Measurements from ENCODE around the gene ACSL3.

ACSL3 gene

GRCh38 chr2:222884805-222885424 lies 24.1 kb downstream of the ACSL3 start:
- Histone ChIP-seq H3F3A (ENCODE audit: insufficient read depth, low read length) (no peaks in the 10 kb centered on the region), H3K9ac (ENCODE audit: low read length) (no peak overlapping the region), H3K4me2 (ENCODE audit: low read depth, low read length) (no peak overlapping the region), H3K9me2 (replicated peaks; ENCODE audit: insufficient read depth, low read length) (no peaks in the 10 kb centered on the region), H3K4me1 (ENCODE audit: low read length) (no peaks in the 10 kb centered on the region), H3K4me3 (ENCODE audit: low read length) (no peak overlapping the region), H2AFZ (ENCODE audit: low read length) (no peak overlapping the region), H3K9me3 (replicated peaks; ENCODE audit: insufficient read depth, low read length) (no peaks in the 10 kb centered on the region), H4K20me1 (ENCODE audit: insufficient read depth, low read length) (peaks cover 6% of the 10 kb centered on the region; the same call in 1 of the 2 replicates), H3K27ac (ENCODE audit: low read length) (no peak overlapping the region), H3K79me2 (ENCODE audit: low read length) (peaks cover 69% of the 10 kb centered on the region), H3K36me3 (replicated peaks; ENCODE audit: insufficient read depth, low read length) (no peaks in the 10 kb centered on the region), H3K27me3 (replicated peaks; ENCODE audit: insufficient read depth, low read length) (no peaks in the 10 kb centered on the region)
- DNase-seq, result no peak
- TF ChIP-seq CTCF (IDR thresholded peaks at IDR 0.05; ENCODE audit: low read length), result no peak

DNA sequence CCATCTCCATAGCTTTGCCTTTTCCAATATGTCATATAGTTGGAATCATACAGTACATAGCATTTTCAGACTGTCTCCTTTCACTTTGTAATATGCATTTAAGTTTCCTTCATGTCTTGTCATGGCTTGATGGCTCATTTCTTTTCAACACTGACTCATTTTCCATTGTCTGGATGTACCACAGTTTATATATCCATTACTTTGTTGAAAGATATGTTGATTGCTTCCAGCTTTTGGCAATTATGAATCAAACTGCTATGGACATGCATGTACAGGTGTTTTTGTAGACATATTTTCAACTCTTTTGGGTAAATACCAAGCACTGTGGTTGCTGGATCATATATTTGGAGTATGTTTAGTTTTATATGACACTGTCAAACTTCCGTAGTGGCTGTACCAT lies 26.3 kb downstream of the ACSL3 start:
- Histone ChIP-seq H3K9me3 (replicated peaks; ENCODE audit: insufficient read depth, low read length) (no peaks in the 10 kb centered on the region), H3K9me2 (replicated peaks; ENCODE audit: insufficient read depth, low read length) (no peaks in the 10 kb centered on the region), H3K79me2 (ENCODE audit: low read length) (peaks cover 50% of the 10 kb centered on the region), H2AFZ (ENCODE audit: low read length) (no peak overlapping the region), H3K4me2 (ENCODE audit: low read depth, low read length) (no peak overlapping the region), H3K27ac (ENCODE audit: low read length) (no peak overlapping the region), H3K4me3 (ENCODE audit: low read length) (no peak overlapping the region), H3F3A (ENCODE audit: insufficient read depth, low read length) (no peaks in the 10 kb centered on the region), H3K9ac (ENCODE audit: low read length) (no peak overlapping the region), H3K27me3 (replicated peaks; ENCODE audit: insufficient read depth, low read length) (no peaks in the 10 kb centered on the region), H3K4me1 (ENCODE audit: low read length) (no peaks in the 10 kb centered on the region), H3K36me3 (replicated peaks; ENCODE audit: insufficient read depth, low read length) (no peaks in the 10 kb centered on the region), H4K20me1 (ENCODE audit: insufficient read depth, low read length) (peaks cover 6% of the 10 kb centered on the region; the same call in 1 of the 2 replicates)
- DNase-seq, result no peak
- TF ChIP-seq EZH2phosphoT487 (IDR thresholded peaks at IDR 0.05; ENCODE audit: low read length), result no peak
- no peak for TF ChIP-seq CTCF (IDR thresholded peaks at IDR 0.05; ENCODE audit: low read length)
- TF ChIP-seq EZH2 (optimal IDR thresholded peaks at IDR 0.05; ENCODE audit: low read depth, low read length), result no peak

DNA sequence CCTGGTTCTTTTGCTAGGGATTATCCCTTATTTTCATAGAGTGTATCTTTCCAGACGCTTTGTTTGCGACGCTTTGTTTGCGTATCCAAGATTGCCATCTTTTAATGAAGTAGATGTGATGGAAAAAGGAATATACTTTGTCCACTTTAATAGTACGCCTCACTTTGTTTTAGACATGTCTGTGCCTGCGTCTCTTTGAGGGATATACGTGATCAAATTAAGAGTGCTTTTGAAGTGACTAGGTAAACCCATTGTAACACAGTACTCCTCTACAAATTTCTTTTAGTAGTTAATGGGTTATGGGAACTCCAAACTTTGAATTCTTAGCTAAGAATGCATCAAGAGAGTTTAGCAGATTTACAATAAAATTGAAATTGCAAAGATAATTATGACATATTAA lies 27.9 kb downstream of the ACSL3 start:
- Histone ChIP-seq H3K4me3 (ENCODE audit: low read length) (no peak overlapping the region), H3K36me3 (replicated peaks; ENCODE audit: insufficient read depth, low read length) (no peaks in the 10 kb centered on the region), H4K20me1 (ENCODE audit: insufficient read depth, low read length) (peaks cover 6% of the 10 kb centered on the region; the same call in 1 of the 2 replicates), H3F3A (ENCODE audit: insufficient read depth, low read length) (no peaks in the 10 kb centered on the region), H2AFZ (ENCODE audit: low read length) (no peak overlapping the region), H3K4me2 (ENCODE audit: low read depth, low read length) (no peak overlapping the region), H3K27ac (ENCODE audit: low read length) (no peak overlapping the region), H3K27me3 (replicated peaks; ENCODE audit: insufficient read depth, low read length) (no peaks in the 10 kb centered on the region), H3K9me2 (replicated peaks; ENCODE audit: insufficient read depth, low read length) (no peaks in the 10 kb centered on the region), H3K4me1 (ENCODE audit: low read length) (no peaks in the 10 kb centered on the region), H3K79me2 (ENCODE audit: low read length) (peaks cover 50% of the 10 kb centered on the region), H3K9me3 (replicated peaks; ENCODE audit: insufficient read depth, low read length) (no peaks in the 10 kb centered on the region), H3K9ac (ENCODE audit: low read length) (no peak overlapping the region)
- no peak for TF ChIP-seq CTCF (IDR thresholded peaks at IDR 0.05; ENCODE audit: low read length)
- no peak for TF ChIP-seq EZH2 (optimal IDR thresholded peaks at IDR 0.05; ENCODE audit: low read depth, low read length)
- DNase-seq, result no peak

All from MM.1S (cell line).